Measurements from ENCODE around the gene WSCD2. TPM values are rescaled to one million over a fixed set of nuclear protein-coding genes. Genes with fewer than 3 reads are reported as not detected.

WSCD2 gene
- total and polyA plus RNA-seq, 2 donors (not counting 3 experiments of a cell fraction or from before 2014, with no cell fraction given): not detected

GRCh38 chr12:108176292-108176691 lies 47.2 kb downstream of the WSCD2 start:
- no peak overlapping the region for H3K4me3 ChIP-seq (replicated peaks in 1 of 3; ENCODE audit: insufficient read depth in 1 of 3, low read depth in 1 of 3, low read length in 3 of 3)
- intact Hi-C loops (cut with micrococcal nuclease) (no loop called here), dilution Hi-C loops (cut with MboI; ENCODE audit: extremely low pct_ligation_motif_present, low sequenced_read_pairs) (no loop called here)
- no peak overlapping the region for H3K4me2 ChIP-seq (ENCODE audit: insufficient read depth, low read length)
- H4K20me1 ChIP-seq (replicated peaks; ENCODE audit: control insufficient read depth, extremely low read depth, insufficient read depth, low read length): no peaks in the 10 kb centered on the region
- DNase-seq (ENCODE audit: low read depth, low spot score) (no peak), FAIRE-seq (no peak)
- BruUV-seq (replicated peaks): no TSS peak
- H3K27me3 ChIP-seq (ENCODE audit: control insufficient read depth in 2 of 2, insufficient read depth in 2 of 2, low read length in 2 of 2): no peaks in the 10 kb centered on the region
- H3K9me3 ChIP-seq (replicated peaks; ENCODE audit: control insufficient read depth, insufficient read depth, low read length): no peaks in the 10 kb centered on the region
- no peaks in the 10 kb centered on the region for H3K9me1 ChIP-seq (replicated peaks; ENCODE audit: control insufficient read depth, extremely low read depth, insufficient read depth, low read length)
- no peak overlapping the region for H3K9ac ChIP-seq (replicated peaks; ENCODE audit: extremely low read depth, insufficient read depth, low read length)
- no peak for TF ChIP-seq POLR2AphosphoS5 (IDR thresholded peaks at IDR 0.05; ENCODE audit: insufficient read depth, low read depth, low read length)
- TF ChIP-seq EZH2 (IDR thresholded peaks at IDR 0.05; ENCODE audit: borderline replicate concordance, low read depth, low read length, severe bottlenecking): no peak
- TF ChIP-seq, protein P1, sequence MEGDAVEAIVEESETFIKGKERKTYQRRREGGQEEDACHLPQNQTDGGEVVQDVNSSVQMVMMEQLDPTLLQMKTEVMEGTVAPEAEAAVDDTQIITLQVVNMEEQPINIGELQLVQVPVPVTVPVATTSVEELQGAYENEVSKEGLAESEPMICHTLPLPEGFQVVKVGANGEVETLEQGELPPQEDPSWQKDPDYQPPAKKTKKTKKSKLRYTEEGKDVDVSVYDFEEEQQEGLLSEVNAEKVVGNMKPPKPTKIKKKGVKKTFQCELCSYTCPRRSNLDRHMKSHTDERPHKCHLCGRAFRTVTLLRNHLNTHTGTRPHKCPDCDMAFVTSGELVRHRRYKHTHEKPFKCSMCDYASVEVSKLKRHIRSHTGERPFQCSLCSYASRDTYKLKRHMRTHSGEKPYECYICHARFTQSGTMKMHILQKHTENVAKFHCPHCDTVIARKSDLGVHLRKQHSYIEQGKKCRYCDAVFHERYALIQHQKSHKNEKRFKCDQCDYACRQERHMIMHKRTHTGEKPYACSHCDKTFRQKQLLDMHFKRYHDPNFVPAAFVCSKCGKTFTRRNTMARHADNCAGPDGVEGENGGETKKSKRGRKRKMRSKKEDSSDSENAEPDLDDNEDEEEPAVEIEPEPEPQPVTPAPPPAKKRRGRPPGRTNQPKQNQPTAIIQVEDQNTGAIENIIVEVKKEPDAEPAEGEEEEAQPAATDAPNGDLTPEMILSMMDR (IDR thresholded peaks at IDR 0.05; ENCODE audit: extremely low read depth in 1 of 2, insufficient read depth in 1 of 2, low read depth in 1 of 2, low read length in 2 of 2): no peak
- TF ChIP-seq MAX (IDR thresholded peaks at IDR 0.05; ENCODE audit: insufficient read depth, insufficient read length): no peak
- TF ChIP-seq MYC (IDR thresholded peaks at IDR 0.05; ENCODE audit: low read depth, low read length): no peak
- no peak for TF ChIP-seq POLR2A (IDR thresholded peaks at IDR 0.05; ENCODE audit: low read depth, low read length)
- no peak for TF ChIP-seq FOS (IDR thresholded peaks at IDR 0.05; ENCODE audit: borderline replicate concordance, insufficient read depth, low read length)
- TF ChIP-seq GATA2 (IDR thresholded peaks at IDR 0.05; ENCODE audit: insufficient read depth, insufficient read length, low read depth, low read length): no peak
- TF ChIP-seq JUN (IDR thresholded peaks at IDR 0.05; ENCODE audit: borderline replicate concordance, insufficient read depth, insufficient read length, low read depth): no peak
- no peak overlapping the region for H2AFZ ChIP-seq (ENCODE audit: low read depth, low read length)
- no peaks in the 10 kb centered on the region for H3K36me3 ChIP-seq (ENCODE audit: control insufficient read depth in 2 of 2, extremely low read depth in 1 of 2, insufficient read depth in 2 of 2, low read length in 2 of 2)
- no peaks in the 10 kb centered on the region for H3K4me1 ChIP-seq (ENCODE audit: control insufficient read depth, extremely low read depth, insufficient read depth, low read length)
- H3K27ac ChIP-seq (ENCODE audit: insufficient read depth, low read depth, low read length): no peak overlapping the region
- POLR2A ChIA-PET: no interaction called here
- no peaks in the 10 kb centered on the region for H3K79me2 ChIP-seq (ENCODE audit: control insufficient read depth, insufficient read depth, low read length)
- CTCF ChIA-PET: no interaction called here
